Germinal center (tissue), 1 donor: ENCODE data around the gene MAP2K5.
"Not testable (repeated sequence)": the region's sequence is repeated elsewhere in the genome, so short reads cannot be mapped to it uniquely, and the experiment has no call there.

Experiments used
- DNase-seq: peaks from one replicate; pipeline ENCODE4 v3.0.0; 2012; ENCODE audit warnings: mixed read lengths, low spot score

The MAP2K5 gene

DNA sequence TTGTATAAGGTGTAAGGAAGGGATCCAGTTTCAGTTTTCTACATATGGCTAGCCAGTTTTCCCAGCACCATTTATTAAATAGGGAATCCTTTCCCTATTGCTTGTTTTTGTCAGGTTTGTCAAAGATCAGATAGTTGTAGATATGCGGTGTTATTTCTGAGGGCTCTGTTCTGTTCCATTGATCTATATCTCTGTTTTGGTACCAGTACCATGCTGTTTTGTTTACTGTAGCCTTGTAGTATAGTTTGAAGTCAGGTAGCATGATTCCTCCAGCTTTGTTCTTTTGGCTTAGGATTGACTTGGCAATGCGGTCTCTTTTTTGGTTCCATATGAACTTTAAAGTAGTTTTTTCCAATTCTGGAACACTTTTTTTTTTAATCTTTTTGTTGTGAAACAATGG is 130.3 kb downstream of the MAP2K5 start:
- DNase-seq = not testable (repeated sequence)

DNA sequence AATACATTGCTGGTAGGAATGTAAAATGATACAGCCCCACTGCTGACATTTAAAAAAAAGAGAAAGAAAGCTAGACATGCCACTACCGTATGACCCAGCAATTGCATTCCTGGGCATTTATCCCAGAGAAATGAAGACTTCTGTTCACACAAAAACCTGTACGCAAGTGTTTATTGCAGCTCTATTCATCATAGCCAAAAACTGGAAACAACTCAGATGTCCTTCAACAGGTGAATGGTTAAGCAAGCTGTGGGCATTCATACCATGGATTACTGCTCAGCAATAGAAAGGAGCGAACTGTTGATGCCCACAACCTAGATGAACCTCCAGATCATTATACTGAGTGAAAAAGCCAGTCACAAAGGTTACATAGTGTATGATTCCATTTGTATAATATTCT is 132.5 kb downstream of the MAP2K5 start:
- no peak for DNase-seq

DNA sequence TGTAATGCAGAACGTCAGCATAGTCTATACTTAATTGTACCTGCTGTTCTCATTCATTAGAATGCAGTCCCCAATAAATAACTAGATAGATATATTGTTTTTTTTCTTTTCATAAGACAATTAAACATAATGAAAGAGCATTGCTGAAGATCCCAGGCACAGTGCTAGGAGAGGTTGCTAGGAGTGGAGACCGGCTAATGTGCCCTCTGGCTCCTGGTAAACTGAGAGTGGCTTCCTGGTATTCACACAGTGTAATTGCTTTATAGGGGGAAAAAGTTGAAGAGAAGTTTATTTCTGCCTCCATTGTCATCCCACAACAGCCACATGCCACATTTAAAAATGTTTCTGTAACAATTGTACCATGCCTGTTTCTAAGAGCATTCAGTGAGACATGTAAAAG is 135.6 kb downstream of the MAP2K5 start:
- no peak for DNase-seq

DNA sequence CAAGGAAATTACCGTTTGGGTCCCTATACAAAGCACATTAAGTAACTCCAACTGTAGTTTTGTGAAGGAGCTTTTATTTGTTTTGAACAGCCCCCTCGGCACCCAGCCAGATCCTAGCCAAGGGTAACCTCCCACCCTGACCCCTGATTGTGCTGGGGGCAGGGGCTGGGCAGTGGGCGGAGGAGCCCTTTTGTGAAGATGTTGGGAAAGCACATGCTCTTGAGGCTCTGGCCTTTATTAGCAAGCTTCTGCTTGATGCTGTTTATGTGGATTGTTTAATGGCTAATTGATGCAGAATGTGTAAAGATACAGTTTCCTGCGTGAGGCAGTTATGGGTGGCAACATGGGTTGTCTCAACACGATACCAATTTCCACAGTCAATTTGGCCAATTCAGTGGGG is 136.5 kb downstream of the MAP2K5 start:
- DNase-seq = no peak

DNA sequence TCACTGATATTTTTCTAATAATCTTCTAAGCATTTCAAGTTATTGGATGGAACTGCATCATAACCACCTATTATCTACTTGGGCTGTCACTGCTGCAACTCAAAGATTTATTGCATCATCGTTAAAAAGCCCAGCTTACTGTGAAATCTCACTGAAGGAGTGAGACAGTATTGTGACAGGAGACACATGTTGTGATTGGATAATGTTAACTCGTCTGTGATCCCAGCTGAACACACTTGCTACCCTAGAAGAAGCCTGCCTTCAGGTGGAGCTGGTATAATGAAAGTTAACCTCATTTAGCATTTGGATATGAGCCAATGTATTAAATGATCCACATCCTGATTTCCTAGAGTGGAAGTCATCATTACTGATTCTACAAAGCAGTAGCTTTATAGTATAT is 138.1 kb downstream of the MAP2K5 start:
- no peak for DNase-seq

DNA sequence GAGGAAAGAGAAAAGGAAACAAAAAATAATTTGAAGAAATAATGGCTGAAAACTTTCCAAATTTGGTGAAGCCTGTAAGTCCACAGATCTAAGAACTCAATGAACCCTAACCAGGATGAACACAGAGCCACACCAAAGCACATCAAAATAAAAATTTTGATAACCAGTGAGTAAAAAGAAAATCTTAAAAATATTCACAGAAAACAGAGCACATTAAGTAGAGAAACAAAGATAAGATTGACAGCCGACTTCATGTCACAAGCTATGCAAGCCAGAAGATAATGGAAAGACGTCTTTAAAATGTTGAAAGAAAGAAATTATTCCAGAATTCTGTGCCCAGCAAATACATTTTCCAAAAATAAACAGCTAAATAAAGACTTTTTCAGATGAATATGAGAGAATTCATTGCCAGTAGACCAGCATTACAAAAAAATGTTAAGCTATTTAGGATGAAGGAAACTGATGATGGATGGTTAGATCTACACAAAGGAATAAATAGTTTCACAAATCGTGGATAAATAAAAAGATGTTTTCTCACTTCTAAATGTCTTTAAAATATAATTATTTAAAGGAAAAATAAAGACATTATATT is 142.6 kb downstream of the MAP2K5 start:
- no peak for DNase-seq

DNA sequence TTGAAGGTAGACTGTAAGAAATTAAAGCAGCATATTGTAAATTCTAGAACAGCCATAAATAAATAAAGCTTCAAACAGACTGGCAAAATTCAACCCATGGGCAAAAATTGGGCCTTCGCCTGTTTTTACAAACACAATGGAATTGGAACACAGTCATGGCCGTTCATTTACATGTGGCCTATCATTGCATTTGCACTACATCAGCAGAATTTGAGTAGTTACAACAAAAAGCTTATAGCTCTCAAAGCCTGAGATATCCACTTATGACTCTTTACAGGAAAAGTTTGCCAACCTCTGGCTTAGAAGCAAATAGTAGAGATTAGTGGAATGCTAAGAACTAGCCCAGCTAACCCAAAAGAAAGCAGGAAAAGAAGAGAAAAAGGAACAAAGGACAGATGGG is 143.2 kb downstream of the MAP2K5 start:
- DNase-seq = no peak

DNA sequence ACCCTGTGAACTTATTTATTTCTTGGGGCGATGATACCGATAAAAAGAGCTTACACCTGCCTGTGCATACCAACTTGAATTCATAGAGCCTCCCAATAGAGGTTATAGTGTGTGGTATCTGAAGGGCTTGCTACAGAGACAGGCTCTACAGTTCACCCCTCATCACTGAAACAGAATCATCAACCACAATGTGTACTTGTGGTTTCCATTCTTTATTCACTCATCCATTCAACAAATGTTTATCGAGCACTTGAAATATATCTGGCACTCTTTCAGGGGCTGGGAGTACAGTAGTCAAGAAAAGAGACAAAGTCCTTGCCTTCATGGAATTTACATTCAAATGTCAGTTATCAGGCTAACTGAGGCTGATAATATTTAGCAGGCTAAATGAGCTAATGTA is 148.4 kb downstream of the MAP2K5 start:
- DNase-seq = no peak

DNA sequence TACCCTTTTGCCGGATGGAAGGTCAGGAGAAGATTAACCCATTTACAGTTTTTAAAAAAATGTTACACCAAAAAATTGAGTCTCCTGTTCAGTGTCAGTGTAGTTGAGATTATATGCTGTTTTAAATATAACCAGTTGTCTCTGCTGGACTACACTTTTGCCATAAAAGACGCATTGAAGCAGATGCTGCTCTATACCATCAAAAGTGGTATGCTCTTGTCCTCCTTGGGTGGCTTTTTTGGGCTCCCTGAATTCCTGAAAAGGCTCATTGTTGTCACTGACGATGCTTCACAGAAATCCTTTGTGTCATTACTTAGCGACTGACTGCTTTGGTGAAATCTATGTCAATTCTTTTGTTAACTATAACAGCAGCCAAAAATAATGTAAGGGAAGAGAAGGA is 148.9 kb downstream of the MAP2K5 start:
- DNase-seq = no peak

DNA sequence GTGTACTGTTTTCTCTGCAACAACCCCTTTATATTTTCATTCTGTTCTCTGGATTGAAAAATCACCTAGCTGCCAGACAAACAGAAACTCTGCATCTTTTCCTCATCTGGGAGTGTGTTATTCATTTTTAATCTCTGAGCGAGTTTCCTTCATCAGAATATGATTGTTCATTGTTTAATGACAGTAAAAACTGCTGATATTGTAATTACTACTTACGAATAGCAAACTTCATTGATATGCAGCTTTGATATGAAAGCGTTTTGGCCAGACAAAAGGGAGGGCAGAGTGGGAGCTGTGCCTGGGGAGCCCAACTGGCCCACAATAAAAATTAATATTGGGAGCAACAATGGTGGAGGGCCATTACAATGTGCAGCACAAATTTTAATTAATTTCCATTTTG is 150.1 kb downstream of the MAP2K5 start:
- DNase-seq = no peak

DNA sequence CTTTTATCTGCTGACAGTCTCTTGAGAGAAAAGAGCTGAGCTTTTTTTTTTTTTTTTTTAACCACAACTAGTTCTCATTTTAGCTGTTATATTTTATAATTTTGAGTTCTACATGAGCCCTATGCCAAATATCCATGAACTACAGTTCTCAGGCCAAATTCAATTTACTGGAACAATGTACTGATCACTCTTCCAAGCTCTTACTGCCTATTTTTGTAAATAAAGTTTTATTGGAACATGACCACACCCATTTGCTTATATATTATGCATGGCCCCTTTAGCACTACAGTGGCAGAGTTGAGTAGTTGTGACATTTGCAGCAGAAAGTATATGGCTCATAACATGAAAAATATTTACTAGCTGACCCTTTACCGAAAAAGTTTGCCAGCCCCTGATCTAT is 153.6 kb downstream of the MAP2K5 start:
- no peak for DNase-seq

DNA sequence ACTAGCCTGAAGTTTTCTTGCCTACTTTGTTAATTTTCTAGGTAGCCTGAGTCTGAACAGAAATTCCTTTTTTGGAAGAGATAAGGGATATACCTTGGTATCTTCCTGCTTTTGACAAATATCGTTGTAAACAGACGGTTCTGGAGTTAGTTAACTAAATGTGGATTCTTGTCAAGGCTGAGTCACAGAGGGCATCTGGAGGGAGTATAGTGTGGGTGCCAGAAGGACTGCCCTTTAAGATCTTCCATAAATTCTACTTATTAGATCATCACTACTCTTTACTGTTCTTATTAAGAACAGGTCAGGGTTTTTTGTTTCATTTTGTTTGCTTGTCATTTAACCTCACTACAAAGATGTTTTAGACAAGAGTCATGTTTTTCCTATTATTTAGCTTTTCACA is 157.5 kb downstream of the MAP2K5 start:
- DNase-seq = no peak

DNA sequence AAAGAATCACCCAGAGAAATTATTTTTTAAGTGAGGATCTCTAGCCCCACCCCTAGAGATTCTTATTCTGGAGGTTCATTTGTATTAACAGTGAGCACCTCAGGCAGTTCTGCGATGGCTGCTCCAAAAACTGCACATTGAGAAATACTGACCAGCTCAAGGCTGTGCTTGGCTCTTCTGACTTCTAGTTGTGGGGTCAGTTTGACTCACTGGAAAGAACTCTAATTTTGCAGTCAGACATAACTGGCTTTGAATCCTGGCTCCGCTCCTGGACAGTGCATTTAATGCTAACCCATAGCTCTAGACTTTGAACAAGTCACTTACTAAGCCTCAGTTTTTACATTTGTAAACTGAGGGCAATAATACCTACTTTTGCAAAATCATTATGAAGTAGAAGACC is 159.2 kb downstream of the MAP2K5 start:
- no peak for DNase-seq

DNA sequence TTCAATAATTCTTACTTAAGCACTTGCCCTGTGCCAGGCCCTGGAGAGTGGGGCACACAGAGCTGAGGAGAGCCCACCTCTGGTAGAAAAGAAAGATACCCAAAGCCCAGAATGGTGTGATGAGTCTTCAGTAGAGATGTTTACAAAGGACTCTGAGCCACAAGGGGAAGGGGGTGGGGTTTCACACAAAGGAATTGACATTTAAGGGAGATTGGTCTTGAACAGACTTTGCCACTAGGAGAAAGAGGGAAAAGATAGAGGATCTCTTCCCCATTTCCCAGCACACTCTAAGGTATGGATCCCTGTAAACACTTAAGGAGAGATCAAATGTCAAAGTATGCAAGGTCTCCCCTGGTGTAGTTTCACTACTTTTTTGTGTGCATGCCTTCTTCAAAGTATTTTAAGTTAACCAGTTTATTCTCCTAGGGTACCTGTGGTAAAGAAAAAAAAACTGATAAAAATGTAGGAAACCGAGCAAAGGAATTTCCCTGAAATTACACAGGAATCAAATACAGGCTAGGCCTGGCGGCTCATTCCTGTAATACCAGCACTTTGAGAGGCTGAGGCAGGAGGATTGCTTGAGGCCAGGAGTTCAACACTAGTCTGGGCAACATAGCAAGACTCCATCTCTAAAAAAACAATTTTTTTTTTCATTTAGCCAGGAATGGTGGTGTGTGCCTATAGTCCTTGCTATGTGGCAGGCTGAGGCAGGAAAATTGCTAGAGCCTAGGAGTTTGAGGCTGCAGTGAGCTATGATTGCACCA is 165.2 kb downstream of the MAP2K5 start:
- DNase-seq = no peak

DNA sequence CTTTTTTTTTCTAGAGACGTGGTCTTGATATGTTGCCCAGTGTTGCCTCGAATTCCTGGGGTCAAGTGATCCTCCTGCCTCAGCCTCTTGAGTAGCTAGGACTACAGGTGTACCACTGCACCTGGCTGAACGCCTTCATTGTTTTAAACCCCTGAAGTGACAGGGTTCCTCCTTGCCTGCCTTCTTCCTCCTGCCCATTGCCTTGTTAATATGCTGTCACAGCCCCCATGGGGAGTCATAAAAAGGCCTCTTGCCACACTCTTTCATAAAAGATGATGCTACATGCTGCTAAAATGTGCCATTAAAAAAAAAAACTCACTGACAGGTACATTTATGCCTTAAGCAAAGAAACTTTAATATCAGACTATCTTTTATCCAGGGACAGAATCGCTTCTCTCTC is 166.0 kb downstream of the MAP2K5 start:
- DNase-seq = no peak

DNA sequence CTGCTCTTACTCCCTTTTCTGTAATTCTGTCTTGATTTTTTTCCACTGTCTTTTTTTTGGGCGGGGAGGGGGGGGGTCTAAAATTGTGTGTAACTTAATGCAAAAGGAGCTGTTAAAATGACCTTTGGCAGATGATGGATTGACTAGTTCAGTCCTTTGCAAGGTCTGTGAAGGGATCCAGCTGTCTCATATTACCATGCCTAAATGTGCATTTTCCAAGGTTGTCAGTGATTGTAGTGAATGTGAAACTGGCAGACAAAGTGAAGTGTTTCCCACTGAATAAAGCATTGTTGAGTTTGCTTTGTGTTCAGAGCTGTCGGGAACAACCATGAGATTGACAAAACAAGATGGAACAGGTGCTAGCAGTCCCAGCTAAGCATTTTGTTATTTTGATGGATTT is 172.7 kb downstream of the MAP2K5 start:
- DNase-seq = no peak

DNA sequence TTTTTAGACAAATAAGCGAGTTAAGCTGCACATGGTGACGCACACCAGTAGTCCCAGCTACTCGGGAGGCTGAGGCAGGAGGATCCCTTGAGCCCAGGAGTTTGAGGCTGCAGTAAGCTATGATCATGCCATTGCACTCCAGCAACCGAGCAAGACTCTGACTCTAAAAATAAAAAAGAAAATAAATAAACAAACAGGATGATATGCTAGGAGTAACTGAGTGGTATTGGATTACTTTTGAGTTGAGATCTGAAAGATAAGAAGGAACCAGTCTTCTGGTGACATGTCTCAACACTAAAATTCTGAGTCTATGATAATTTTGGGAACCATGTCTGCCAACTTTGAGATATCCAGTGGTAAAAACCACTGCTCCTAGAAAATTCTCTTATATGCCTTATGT is 173.7 kb downstream of the MAP2K5 start:
- DNase-seq = no peak

DNA sequence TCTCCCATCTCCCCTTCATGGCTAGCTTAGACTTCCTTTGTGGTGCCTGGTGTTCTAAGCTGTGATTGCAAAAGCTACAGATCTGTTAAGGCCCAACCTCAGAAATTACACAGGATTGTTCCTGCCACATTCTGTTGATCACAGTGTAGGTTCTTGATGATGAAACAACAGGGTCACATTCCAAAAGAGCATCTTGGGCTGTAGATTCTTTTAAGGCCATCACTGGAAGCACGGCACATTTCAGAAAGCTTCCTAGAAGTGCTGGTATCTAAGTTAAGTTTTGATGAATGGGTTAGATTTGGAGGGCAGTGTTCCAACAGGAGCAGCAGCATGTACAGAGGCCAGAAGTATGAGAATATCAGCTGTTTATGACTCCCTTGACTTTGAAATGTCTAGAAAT is 175.3 kb downstream of the MAP2K5 start:
- DNase-seq = no peak

DNA sequence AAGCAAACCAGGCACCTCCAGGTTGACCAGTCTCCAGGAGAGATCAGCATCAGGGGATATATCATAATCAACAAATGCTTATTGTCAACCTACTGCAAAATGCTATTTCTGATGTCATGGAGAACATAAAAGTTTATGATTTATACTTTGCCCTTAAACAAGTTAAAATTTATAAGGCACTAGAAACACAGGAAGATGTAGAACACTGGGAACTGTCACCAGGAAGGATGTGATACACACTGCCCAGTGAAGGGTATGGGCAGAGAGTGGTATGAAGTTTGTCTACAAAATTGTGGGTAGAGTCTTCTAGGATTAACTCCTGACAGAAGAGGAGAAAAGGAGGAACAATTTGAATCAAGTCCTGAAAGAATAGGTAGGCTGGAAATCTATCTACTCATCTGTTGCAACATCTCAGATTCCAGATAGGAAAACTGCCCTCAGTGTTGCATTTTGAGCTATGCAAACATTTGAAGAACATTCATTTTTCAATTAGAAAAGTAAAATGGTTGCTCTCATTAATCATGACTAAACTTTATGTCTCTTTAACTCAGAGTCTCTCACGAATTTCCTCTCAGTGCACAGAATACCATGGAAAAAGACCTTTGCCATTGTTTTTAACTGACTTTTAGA is 176.9 kb downstream of the MAP2K5 start:
- no peak for DNase-seq

DNA sequence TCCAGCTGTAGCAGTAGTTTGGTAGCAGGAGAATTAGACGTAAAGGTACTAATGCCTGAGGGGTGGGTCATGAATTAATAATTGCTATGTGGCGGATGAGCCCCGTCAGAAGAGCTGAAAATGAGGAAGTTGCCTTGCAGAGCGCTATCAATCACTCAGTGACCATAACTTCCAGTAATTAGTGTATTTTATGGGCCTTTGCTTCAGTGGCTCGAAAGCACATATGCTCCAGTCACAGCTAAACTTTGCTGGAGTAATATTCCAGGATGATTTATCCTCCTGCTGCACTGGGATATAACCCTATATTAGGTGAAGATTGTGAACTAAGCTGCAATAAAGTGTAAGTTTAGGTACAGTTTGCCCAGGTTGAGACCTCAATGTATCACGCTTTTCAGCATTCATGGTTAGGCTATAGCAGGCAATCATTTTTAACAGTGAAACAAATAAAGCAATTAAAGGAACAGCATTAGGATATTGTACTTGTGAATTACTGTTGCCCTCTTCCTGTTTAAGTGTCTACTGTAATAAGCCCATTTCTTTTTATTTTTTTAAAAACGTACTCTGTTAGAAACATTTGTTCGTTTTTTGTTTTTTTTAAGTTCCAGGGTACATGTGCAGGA is 178.2 kb downstream of the MAP2K5 start:
- no peak for DNase-seq

DNA sequence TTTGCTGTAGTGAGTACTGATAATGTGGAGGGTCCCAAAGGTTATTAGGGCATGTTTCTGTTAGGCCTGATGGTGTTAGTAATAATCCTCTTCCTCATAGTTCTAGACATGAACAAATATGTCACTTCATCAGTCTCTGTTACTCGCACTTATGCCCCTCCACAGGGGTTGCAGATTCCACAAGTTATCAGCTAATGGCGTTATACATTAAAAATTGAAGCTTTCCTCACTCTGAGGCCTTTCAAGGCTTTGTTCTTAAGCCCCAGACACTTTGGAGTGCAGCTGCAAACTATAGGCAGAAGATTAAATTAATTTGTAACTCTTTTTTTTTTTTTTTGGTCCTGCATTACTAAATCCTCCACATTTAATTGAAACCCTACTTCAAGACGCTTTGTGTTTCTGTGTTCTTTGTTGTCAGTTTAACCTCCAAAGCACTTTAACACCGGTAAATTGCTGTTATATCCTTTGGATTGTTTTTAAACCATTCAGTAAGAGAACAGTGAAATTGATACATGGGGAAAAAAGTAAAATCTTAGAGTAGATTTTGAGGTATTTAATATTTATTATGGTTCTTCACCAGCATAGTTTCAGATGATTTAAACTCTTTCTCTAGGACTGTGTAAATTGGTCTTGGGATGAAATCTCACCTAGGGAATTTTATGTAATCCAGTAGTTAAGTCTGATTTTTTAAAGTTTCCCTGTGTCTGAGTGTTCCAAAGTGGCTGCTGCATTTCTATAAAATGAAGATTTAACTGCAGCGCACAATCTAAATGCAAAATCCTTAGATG is 179.7 kb downstream of the MAP2K5 start:
- DNase-seq = no peak

DNA sequence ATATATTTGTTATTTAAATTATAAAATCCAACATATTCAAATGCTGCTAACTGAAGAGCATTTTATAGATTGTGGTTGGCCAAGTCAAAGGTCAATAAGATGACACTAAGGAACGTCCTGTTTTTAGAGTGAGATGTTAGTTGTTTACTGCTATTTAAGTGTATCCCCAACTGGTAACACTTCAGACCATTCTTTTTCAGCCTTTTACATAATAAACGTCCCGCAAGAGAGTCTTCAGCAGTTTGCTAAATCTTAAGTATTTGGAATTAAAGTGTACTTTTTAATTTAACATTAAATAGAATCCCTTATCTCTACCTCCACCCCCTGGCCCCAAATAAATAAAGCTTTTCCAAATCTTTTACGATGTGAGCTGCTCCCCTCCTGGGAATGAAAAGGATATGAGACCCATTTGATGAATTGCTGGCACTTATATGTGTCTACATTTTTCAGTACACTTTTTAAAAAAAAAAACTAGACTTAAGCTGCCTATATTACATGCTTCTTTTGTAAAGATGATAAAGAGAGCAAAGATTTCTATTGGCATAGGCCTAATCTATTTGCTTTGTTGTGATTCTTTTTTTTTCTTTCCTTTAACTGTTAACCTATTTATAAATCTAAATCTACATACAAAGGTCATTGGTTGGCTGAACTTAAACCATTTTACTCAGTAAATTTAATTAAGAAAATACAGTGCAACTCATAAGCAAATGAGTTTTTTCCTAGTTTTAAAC is 181.0 kb downstream of the MAP2K5 start:
- DNase-seq = no peak
